ENCODE data around the gene SPINT1. TPM values are rescaled to one million over a fixed set of nuclear protein-coding genes. Genes with fewer than 3 reads are reported as not detected.
A peak's percentile ranks its signal among the peaks of the same experiment; 100 is the strongest.

Gene SPINT1
- total RNA-seq, 1 donor from 2014 or later, result not detected

GRCh38 chr15:40891810-40892446, 48.1 kb downstream of the SPINT1 start:
- DNase-seq (ENCODE audit: low read depth), result peak; percentile 39

- no peak for DNase-seq (ENCODE audit: low read depth)
These were observed 48.7 kb downstream of the SPINT1 start for GRCh38 chr15:40892447-40893012.

GRCh38 chr15:40893019-40893670, 49.3 kb downstream of the SPINT1 start:
- no peak for DNase-seq (ENCODE audit: low read depth)

GRCh38 chr15:40893733-40894680, 50.2 kb downstream of the SPINT1 start, which contains the start of gene VPS18:
Gene VPS18, plus strand, starts transcription at chr15:40894450. Its CDS starts 319 bp downstream, at chr15:40894769.
- peak; percentile 97 for DNase-seq (ENCODE audit: low read depth)

GRCh38 chr15:40894681-40895448, 51.0 kb downstream of the SPINT1 start:
- DNase-seq (ENCODE audit: low read depth), result peak; percentile 78

- DNase-seq (ENCODE audit: low read depth), result no peak
These were observed 55.8 kb downstream of the SPINT1 start for GRCh38 chr15:40899536-40900207.

- DNase-seq (ENCODE audit: low read depth), result no peak
These were observed 56.6 kb downstream of the SPINT1 start for GRCh38 chr15:40900256-40901052.

GRCh38 chr15:40901053-40901443, 57.2 kb downstream of the SPINT1 start:
- no peak for DNase-seq (ENCODE audit: low read depth)

- no peak for DNase-seq (ENCODE audit: low read depth)
These were observed 59.0 kb downstream of the SPINT1 start for GRCh38 chr15:40902605-40903561.

GRCh38 chr15:40904552-40905201, 60.8 kb downstream of the SPINT1 start:
- no peak for DNase-seq (ENCODE audit: low read depth)

- peak; percentile 98 for DNase-seq (ENCODE audit: low read depth)
These were observed 62.5 kb downstream of the SPINT1 start for GRCh38 chr15:40906091-40906990.

GRCh38 chr15:40906991-40907802, 63.3 kb downstream of the SPINT1 start:
- peak; percentile 32 for DNase-seq (ENCODE audit: low read depth)

Data from myocyte (in vitro differentiated cells).